MM.1S (cell line): ENCODE results near the gene RP9.

Experiments used
- EZH2phosphoT487 ChIP-seq: fragments of 300-600 bp; sonication (generic); IDR thresholded peaks from 2 replicates; pipeline ENCODE4 v1.6.1; 2018; ENCODE audit warnings: antibody characterized with exemption, low read length
- TF ChIP-seq, protein P1 (sequence below): fragments of 300-600 bp; sonication (generic); IDR thresholded peaks from 2 replicates; pipeline ENCODE4 v1.5.1; 2016; ENCODE audit warnings: antibody characterized with exemption, low read length, mixed read lengths

DNA sequence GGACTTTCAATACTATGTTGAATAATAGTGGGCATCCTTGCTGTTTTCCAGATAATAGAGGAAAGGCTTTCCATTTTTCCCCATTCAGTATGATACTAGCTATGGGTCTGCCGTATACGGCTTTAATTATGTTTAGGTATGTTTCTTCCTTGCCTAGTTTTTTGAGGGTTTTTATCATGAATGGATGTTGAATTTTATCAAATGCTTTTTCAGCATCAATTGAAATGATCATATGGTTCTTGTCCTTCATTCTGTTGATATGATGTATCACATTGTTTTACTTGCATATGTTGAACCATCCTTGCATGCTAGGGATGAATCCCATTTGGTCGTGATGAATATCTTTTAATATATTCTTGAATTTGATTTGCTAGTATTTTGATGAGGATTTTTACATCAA lies 9.2 kb upstream of the RP9 start:
- TF ChIP-seq, protein P1, sequence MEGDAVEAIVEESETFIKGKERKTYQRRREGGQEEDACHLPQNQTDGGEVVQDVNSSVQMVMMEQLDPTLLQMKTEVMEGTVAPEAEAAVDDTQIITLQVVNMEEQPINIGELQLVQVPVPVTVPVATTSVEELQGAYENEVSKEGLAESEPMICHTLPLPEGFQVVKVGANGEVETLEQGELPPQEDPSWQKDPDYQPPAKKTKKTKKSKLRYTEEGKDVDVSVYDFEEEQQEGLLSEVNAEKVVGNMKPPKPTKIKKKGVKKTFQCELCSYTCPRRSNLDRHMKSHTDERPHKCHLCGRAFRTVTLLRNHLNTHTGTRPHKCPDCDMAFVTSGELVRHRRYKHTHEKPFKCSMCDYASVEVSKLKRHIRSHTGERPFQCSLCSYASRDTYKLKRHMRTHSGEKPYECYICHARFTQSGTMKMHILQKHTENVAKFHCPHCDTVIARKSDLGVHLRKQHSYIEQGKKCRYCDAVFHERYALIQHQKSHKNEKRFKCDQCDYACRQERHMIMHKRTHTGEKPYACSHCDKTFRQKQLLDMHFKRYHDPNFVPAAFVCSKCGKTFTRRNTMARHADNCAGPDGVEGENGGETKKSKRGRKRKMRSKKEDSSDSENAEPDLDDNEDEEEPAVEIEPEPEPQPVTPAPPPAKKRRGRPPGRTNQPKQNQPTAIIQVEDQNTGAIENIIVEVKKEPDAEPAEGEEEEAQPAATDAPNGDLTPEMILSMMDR: no peak
- TF ChIP-seq EZH2phosphoT487: no peak
